Stimulated activated CD4-positive, alpha-beta T cell treated with anti-CD3 and anti-CD28 coated beads, Interleukin-1b, Interleukin-23, amount 100 ng/mL, for 4 hours (primary cell): Measurements from ENCODE around the gene IL7R.
"Not testable (repeated sequence)": the region's sequence is repeated elsewhere in the genome, so short reads cannot be mapped to it uniquely, and the experiment has no call there.

Source experiments
- DNase-seq, 2 donors: peaks; one replicate each; pipeline ENCODE4 v3.0.0-alpha.2; 2020; ENCODE audit warnings: low read depth in 2 of 2

IL7R gene

DNA sequence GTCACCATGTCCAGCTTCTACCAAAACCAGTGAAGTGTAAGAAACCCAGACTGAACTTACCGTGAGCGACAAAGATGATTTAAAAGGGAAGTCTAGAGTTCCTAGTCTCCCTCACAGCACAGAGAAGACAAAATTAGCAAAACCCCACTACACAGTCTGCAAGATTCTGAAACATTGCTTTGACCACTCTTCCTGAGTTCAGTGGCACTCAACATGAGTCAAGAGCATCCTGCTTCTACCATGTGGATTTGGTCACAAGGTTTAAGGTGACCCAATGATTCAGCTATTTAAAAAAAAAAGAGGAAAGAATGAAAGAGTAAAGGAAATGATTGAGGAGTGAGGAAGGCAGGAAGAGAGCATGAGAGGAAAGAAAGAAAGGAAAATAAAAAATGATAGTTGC lies 19.8 kb downstream of the IL7R start:
- DNase-seq = no peak

DNA sequence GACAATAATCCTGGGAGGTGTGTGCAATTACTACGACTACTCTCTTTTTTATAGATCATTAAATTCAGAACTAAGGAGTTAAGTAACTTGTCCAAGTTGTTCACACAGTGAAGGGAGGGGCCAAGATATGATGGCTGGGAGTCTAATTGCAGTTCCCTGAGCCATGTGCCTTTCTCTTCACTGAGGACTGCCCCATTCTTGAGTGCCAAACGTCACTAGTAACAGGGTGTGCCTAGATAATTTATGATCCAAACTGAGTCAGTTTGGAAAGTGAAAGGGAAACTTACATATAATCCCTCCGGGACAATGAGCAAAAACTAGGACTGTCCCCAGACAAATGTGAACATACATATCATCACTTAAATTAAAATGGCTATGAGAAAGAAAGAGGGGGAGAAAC lies 20.2 kb downstream of the IL7R start:
- DNase-seq = no peak

DNA sequence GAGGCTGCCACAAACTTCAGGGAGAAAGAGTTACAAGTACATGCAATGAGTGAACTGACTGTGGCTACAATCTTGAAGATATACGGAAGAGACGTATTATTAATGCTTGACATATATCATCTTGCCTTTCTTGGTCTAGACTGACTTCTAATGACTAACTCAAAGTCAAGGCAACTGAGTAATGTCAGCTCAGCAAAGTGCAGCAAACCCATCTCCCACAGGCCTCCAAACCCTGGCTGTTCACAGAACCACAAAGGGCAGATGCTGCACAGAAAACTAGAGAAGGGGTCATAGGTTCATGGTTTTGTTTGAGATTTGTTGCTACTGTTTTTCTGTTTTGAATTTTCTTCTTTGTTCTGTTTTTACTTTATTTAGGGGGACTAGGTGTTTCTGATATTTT lies 21.0 kb downstream of the IL7R start:
- DNase-seq = no peak

DNA sequence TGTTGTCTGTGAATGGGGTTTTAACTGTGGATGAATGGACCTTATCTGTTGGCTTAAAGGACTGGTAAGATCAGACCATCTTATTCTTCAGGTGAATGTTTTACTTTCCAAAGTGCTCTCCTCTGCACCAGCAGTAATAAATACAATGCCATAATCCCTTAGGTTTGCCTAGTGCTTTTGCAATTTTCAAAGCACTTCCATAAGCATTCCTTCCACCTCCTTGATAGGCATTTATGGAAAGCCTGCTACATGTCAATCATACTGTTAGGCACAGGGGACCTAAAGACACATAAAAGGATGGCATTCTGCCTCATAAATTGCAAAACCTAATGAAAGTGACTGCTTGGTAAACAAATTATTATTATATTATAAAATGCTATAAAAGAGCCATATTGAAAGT lies 21.4 kb downstream of the IL7R start:
- DNase-seq = no peak

DNA sequence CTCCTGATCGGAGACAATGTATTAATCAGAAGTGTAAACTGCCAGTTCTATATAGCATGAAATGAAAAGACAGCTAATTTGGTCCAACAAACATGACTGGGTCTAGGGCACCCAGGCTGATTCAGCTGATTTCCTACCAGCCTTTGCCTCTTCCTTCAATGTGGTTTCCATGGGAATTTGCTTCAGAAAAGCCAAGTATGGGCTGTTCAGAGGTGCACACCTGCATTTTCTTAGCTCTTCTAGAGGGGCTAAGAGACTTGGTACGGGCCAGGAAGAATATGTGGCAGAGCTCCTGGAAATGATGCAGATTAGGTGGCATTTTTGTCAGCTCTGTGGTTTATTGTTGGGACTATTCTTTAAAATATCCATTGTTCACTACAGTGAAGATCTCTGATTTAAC lies 22.4 kb downstream of the IL7R start:
- no peak for DNase-seq

DNA sequence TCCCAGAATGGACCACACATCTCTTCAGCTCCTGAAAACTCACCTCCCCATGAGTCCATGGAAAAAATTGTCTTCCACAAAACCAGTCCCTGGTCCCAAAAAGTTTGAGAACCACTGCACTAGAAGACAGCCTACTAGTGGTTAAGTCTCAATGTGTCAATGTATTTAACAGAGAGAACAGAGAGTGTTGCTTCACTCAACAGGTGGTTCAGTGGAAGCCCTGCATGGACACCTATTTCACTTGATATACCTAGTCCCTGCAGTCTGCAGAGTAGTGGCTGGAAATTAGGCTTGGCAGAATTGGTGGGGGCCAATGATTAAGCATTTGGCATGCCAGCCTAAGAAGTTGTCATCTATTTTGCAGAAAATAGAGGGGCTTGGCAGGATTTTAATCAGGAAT lies 23.0 kb downstream of the IL7R start:
- DNase-seq = no peak

DNA sequence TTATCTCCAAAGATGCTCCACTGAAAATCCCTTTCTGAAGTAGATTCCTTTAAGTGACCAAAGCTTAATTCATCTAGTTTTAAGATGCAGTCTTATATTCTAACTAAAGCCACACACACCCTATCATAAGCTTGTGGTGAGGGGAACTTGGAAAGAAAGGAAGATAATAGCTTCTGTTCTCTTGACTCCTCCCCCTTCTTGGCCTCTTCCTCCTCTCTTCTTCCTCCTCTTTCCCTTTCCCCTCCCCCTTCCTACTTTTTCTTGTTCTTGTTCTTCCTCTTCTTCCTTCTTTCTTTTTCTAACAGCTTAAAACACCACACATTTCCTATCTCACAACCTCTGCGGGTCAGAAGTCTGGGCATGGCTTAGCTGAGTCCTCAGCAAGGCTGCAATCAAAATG lies 23.5 kb downstream of the IL7R start:
- no peak for DNase-seq

DNA sequence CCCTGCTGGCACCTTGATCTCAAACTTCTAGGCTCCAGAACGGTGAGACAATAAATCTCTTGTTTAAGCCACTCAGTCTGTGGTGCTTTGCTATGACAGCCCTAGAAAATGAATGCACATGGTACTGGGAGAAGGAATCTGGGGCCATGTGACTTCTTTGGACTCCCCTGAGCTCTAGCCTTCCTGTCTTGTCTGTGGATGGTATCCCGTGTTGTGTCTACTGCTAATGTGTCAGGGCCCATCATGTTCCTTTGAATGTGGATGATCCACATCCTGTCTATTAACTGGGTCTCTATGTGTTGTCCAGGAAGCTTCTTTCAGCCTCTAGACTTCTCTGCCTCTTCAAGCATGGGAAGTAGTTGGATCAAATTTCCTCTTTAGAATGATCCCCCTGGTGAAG lies 25.1 kb downstream of the IL7R start:
- DNase-seq = no peak

DNA sequence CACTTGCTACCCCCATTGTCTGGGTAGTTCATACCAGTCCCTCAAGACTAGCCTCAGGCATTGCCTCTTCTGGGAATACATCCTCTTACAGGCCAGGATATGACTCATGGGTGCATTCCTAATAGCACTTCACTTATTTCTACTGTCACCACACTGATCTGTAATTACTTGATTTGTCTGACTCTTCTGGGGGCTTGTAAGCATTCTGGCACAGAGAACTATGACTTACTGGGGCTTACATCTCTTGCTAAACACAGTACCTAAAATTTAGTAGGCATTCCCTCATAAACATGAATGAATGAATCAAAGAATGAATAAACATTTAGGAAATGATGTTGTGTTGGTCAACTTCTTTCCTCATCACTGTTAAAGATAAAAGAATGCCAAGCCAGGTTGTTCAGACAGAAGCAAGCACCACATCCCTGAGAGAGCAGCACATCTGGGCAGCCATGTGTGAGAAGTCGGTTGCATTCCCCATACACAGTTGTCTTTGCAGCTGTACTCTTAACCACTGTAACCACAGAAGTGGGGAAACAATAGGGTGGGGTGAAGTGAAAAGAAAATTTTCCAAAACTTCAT lies 27.6 kb downstream of the IL7R start:
- DNase-seq = no peak

DNA sequence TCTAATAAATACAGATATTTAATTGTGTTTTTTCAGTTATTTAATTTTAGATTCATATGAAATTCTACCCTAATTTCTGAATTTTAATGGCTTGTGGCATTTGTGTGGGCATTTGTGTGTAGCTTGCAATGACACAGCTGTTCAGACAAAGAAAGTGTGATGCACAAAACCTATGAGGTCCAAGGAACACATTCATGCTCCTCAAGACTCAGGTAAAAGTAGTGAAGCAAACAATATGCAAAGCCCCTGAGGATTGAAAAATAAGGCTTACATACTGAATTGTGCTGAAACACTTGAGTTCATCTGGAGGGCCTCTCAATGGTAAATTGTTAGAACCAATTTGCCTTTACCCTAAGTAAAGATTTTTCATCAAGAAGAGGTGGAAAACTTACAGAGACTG lies 28.1 kb downstream of the IL7R start:
- no peak for DNase-seq

DNA sequence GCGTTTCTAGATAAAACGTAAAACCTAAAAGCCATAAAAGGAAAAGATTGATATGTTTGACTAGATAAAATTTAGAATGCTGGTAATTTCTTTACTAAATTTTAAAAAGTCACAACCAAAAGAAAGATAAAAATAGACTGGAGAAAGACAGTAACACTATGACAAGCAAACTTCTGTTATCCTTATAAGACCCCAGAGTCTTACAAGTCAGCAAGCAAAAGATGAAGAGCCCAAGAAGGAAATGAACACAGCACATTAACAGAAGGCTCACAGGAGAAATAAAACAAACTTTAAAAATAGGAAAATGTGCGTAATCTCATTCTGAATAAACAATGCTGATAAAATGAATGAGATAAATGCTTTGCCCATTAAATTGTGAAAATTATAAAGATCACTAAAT lies 29.7 kb downstream of the IL7R start:
- DNase-seq = no peak

DNA sequence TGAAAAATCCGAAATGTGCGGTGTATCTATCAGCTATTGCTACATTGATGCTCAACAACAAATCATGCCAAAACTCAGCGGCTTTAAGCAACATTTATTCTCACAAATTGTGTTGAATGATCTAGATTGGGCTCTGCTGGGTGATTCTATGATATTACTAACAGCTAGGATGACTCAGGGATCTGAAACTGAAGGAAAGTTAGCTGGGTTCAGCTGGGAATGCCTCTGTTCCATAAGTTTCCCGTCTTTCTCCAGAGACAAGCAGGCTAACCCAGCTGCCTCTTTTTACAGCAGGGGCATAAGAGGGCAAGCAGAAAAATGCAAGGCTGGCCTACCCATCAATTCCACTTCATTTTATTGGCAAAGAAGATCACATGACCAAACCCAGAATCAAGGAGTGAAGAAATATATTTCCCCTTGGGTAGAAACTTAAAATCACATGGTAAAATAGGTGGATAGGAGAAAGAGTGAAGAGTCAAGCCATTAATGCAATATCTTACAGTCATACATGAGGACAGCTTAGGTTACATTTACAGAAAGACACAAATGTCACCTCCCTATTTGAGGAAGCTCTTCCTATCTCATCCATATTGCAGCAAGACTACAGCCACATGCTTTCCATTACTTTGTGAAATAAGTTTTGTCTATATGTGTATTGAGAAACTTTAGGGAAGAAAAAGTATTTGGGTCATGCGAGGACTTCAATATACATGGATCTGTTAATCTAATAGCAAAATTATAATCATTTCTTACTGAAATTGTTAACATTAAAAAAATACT lies 30.8 kb downstream of the IL7R start:
- no peak for DNase-seq

DNA sequence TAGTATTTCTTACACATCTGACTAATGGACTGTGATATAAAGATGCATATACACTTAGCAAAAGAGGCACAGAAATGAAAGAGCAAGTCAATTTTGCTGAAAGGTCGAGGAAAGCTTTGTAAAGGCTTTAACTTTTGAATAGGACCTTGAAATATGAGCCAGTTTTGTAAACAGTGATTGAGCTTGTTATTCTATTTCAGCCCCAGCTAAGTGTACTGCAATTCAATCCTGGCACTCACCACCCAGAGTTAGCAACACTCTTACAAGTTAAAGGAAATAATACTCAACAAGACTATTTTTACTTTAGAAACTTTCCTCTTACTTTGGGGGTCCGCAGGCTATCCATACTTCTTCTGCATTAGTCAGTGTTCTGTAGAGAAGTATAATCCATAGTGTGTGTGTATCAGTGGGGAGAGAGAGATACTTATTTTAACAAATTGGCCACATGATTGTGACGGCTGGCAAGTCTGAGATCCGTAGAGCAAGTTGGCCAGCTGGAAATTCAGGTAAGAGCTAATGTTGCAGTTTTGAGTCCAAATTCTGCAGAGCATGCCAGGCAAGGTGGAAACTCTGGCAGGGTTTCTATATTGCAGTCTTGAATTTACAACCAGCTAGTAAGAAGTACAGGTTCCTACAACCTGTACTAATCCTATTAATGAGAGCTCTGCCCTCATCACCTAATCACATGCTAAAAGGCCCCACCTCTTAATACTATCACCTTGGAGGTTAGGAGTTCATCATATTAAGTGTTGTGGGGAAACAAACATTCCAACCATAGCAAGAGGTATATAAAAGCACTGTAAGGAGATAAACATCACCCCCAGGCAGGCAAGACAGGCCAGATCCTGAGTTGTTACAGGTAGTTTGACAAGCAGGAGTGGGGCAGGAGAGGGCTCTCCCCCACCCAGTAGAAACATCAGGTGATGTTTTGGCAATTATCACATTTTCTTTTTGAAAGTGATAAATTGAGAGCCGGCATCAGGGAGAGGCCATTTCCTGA lies 33.6 kb downstream of the IL7R start:
- DNase-seq = no peak

DNA sequence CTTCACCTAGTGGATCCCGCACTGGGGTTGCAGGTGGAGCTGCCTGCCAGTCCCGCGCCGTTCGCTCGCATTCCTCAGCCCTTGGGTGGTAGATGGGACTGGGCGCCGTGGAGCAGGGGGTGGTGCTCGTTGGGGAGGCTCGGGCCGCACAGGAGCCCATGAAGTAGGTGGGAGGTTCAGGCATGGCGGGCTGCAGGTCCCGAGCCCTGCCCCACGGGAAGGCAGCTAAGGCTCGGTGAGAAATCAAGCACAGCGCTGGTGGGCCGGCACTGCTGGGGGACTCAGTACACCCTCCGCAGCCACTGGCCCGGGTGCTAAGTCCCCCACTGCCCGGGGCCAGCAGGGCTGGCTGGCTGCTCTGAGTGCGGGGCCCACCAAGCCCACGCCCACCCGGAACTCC lies 36.1 kb downstream of the IL7R start:
- DNase-seq = not testable (repeated sequence)

DNA sequence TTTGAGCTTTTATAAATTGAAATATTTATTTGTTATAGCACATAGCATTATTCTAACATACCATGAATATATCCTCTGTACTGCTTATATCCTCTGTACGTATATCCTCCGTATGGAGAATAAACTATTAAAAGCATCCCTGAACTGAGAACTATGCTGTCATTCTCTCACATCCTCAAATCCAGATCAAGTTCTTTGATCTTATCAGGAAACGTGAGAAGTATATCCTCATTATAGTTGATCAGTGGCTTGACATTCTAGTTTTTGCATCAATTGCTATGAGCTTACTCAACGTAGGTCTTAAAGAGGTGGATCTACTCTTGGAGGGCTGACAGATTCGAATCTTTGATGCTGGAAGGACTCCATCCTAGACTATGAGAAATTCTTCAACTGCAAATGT lies 37.4 kb downstream of the IL7R start:
- DNase-seq = no peak

DNA sequence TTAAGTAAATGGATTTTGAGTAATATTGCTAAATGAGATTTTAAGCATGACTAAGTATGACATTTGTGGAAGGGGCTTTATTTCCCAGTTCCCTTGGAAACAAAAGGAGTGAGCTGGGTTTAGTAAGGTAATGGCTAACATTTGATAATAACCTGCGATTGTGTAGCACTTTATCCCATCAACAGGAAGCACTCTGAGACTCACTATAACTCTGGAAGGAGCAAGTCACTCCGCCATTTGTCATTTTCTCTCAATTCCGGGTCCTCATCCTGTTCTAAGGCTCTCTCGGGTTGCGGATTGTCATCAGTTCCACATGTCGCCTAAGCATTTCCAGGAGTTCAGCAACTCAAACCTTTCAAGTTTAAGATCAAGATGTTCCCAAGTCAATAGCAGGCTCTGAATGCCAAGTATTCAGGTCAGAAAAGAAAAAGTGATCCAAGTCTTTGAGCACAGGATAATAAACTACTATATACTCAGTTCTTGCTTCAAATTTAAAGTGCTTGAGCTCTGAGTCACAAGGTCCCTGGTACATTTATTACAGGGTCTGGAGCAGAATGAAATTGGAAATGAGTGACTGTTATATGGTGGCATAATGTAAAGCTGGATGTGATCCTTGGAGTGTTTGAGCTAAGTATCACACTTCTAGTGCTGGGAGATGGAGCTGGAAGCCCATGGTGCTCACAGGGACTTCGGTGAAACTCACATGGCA lies 42.4 kb downstream of the IL7R start:
- DNase-seq = no peak

DNA sequence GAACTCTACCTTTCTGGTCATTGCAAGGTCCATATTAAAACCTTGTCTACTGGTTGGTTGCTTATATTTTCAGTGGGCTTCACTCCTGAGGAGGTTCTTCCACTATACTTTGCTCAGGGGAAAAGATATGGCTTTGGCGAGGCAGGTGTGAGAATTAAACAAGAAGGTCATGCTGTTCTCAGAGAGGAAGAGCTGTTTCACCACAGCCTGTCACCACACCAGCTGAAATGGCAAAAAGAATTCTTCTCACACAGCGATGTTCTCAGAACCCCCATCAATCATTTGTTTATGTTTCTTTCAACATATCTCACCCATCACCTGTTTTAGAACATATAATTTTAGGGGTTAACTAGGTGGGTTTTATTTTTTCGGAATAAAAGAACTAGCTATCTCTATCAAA lies 43.1 kb downstream of the IL7R start:
- no peak for DNase-seq

DNA sequence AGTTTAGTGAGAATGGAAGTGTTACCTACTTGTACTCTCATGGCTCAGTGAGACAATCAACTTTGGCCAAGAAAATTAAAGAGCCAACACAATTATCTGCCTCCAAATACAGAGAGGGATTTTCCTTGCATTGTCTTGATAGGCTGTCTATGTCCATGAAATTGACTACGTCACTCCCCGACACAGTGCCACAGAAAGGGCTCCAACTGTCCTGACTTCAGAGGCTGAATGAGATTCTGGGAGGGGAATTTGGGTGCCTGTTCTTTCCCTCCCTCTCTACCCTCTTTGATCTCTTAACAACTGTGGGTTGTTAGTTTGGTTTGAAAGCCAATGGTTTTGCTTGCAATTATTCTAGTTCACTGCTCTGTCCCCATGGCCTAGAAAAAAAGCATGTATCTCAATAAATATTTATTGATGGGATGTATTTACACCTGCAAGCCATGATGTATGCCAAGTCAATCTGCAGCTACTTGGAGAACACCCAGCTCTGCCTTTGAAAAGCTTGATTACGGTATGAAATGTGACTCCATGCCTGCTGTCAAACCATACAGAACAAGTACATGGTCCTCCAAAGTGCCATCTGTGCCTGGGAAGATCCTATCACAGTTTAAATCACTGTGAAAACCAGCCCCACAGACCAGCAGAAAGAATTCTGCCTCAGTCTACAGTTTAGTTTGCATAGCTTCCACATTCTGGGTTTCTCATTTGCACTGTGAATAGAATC lies 44.4 kb downstream of the IL7R start:
- no peak for DNase-seq

DNA sequence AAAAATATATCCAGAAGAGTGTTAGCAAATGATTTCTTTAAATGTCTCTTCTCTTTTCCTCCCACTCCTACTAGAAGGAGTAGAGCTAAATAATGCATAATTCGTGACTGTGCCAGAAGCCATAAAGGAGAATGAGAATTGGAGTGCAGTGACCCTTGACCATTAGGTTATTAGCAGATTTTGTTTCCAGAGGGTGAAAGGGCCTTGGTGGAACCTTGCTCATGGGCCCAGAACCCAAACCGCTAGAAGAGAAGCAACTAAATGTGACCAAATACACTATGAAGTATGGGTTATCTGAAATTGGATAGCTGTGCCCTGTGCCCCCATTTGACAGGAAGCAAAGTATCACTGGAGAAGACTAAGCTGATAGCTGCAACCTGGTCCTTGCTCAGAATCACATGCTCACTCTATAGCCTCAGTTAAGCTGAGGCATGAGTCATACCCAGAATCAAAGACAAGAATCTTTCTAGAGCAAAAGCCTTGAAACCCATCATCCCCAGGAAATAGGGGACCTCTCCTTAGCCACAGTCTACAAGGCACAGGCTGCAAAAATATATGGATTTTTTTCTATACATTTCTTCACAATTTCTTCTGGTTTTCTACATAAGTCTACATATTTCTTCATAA lies 45.5 kb downstream of the IL7R start:
- no peak for DNase-seq

DNA sequence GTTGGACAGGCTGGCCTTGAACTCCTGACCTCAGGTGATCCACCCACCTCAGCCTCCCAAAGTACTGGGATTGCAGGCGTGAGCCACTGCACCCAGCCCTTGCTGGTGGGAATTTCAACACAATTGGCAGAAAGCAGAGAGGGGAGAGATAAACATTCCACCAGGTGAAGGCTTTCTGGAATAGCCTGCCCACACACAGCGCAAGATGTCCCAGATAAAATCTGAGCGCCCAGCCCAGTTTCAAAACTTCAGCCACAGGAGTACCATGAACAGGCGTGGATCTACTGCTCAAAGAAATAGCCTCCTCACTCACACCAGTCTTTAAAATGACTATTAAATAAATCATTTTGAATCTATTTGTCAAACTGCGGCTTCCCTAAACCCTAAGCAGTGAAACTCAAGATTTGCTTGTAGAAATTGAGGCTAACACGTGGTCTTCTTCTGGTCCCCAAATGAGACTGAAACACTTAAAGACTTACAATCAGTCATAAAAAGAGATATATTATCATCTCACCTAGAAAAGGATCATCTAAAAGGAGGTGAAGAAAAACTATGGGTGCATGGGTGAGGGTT lies 47.0 kb downstream of the IL7R start:
- DNase-seq = no peak
